MM.1S (cell line): ENCODE data around the gene HAGHL.

Experiments
- CTCF ChIP-seq: fragments of 300-600 bp; sonication (generic); IDR thresholded peaks from 2 replicates; pipeline ENCODE4 v1.5.1; 2016; ENCODE audit warnings: antibody characterized with exemption, low read length, mixed read lengths
- EZH2 ChIP-seq: fragments of 300-600 bp; sonication (generic); optimal IDR thresholded peaks from 2 replicates; pipeline ENCODE3; 2017; ENCODE audit warnings: low read depth, mild to moderate bottlenecking, antibody characterized with exemption, low read length, mixed read lengths
- EZH2phosphoT487 ChIP-seq: fragments of 300-600 bp; sonication (generic); IDR thresholded peaks from 2 replicates; pipeline ENCODE4 v1.6.1; 2018; ENCODE audit warnings: antibody characterized with exemption, low read length

DNA sequence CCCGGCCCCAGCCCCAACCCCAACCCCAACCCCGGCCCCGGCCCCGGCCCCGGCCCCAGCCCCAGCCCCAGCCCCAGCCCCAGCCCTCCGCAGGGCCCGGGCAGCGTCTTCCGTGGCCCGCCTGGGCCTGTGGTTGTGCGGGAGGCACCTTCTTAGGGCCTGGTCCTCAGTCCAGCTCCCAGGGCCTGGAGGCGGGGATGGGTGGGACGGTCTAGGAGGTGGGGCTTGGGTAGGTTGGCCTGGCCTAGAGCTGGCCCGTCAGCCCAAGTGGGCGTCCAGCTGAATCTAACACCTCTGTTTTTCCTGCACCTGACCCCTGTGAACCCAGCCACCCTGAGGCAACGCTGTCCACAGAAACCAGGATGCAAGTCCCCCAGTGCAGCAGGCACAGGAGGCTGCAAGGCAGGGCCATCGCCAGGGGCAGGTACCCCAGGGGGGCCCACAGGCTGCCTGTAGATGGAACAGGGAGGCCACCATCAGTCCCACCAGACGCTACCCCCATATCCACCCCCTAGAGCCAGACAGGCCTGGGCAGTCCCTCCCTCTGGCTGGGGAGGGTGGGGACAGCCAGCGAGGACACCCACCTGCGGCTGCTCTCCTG is 42.4 kb downstream of the HAGHL start:
- TF ChIP-seq EZH2phosphoT487 = no peak
- no peak for TF ChIP-seq CTCF
- TF ChIP-seq EZH2 = no peak
